Sigmoid colon (tissue), 4 donors: ENCODE results near the gene ATXN7L3.

Experiments
- EP300 ChIP-seq, 4 donors: sonication (generic); formaldehyde crosslinking; IDR thresholded peaks; one replicate each; pipeline ENCODE4 v1.6.1; 2017; ENCODE audit warnings: antibody characterized with exemption in 4 of 4
- POLR2A ChIP-seq, 2 donors: fragments of 450-650 bp; IDR thresholded peaks; one replicate each; pipeline ENCODE4 v1.6.1; 2016; ENCODE audit warnings: antibody characterized with exemption in 2 of 2, mild to moderate bottlenecking in 2 of 2, moderate library complexity in 2 of 2

GRCh38 chr17:44235583-44235936, 35.9 kb upstream of the ATXN7L3 start:
- TF ChIP-seq POLR2A (IDR thresholded peaks at IDR 0.05): no peak
- no peak for TF ChIP-seq EP300 (IDR thresholded peaks at IDR 0.05)
